Stimulated activated CD4-positive, alpha-beta T cell treated with anti-CD3 and anti-CD28 coated beads, Interleukin-1b, Interleukin-23, amount 100 ng/mL, for 1 hour (primary cell): Measurements from ENCODE around the gene MX2.
"Not testable (repeated sequence)": the region's sequence is repeated elsewhere in the genome, so short reads cannot be mapped to it uniquely, and the experiment has no call there.

ENCODE experiments used
- DNase-seq, 2 donors: peaks; one replicate each; pipeline ENCODE4 v3.0.0-alpha.2; 2020; ENCODE audit warnings: low read depth in 2 of 2

The MX2 gene

GRCh38 chr21:41337515-41337914 lies 24.3 kb upstream of the MX2 start:
- no peak for DNase-seq

DNA sequence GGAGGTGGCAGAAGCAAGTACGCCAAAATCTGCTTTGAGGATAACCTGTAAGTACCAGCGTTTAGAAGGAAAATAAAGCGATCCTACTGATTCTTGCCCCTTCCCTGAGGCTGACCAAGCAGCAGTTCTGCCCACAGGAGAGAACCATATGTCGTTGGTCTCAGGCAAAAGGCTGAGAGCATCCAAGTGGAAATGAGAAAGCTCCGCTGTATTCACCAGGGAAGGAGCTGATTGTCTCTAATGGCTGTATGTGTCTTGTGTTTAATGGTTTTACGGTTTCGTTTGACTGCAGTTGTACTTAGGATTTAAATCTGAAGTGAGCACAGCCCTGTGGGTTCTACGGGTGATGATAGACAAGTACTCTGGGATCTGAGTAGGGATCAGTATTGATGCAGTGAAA lies 23.4 kb upstream of the MX2 start:
- no peak for DNase-seq

GRCh38 chr21:41342035-41342434 lies 19.8 kb upstream of the MX2 start:
- no peak for DNase-seq

DNA sequence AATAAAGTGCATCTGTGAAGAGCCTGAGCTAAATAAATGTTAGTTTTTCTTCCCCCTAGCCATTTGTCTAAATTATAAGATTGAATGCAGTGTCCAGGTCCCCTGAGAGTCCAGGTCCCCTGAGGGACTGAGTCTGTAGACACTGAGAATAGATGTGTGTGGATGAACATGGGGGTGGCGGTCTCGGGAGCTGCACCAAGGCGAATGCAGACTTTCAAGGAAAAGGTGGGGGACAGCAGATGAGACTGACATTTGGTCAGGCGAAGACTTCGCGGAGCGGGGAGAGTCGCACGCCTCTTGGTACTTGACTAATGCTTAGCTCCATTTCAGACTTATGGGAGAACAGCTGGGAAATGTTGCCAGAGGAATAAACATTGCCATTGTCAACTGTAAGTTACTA lies 17.7 kb upstream of the MX2 start:
- no peak for DNase-seq

DNA sequence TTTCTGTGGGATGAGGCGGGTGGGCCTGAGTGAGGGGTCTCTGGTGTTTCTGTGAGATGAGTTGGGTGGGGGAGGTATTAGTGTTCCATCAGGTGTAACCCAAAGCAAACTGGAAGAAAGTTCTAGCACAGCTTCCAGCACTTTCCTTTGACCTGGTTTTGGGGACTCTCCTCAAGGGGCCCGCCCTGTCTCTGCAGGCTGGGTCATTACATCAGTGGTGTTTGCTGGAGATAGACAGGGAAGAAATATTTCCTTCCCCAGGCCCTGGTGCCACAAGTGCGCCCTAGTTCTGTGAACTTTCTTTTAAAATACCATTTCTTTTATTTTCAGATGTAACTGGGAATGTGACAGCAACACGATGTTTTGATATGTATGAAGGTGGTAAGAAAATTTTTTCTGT lies 16.5 kb upstream of the MX2 start:
- no peak for DNase-seq

- DNase-seq, result no peak
Measured at GRCh38 chr21:41345934-41346685, 15.7 kb upstream of the MX2 start.

DNA sequence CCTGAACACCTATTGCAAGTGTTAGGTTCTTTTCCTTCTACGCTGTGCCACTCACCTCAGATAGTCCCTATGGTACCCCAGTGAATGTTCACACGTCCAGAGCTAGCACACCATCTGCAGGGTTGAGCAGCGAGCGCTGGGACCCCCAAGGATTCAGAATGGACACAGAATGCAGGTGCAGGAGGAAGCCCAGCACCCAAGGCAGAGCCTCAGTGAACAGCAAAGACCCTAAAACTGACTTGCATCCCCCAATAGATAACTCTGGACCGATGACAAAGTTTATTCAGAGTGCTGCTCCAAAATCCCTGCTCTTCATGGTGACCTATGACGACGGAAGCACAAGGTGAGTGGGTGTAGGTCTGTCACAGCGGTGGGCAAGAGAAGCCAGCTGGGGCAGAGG lies 15.1 kb upstream of the MX2 start:
- DNase-seq, result no peak

DNA sequence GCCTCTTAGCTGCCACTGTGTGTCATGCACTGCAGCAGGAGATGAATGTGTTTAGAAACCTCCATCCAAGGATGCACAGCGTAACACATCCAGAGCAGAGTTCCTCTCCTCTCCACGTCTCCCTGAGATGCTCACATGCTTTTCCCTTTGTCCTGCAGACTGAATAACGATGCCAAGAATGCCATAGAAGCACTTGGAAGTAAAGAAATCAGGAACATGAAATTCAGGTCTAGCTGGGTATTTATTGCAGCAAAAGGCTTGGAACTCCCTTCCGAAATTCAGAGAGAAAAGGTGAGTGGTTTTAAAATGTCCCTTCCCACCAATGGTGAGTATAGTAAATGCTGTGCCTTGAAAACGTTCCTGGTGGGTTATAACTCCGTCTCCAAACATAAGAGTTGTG lies 13.4 kb upstream of the MX2 start:
- DNase-seq, result no peak

DNA sequence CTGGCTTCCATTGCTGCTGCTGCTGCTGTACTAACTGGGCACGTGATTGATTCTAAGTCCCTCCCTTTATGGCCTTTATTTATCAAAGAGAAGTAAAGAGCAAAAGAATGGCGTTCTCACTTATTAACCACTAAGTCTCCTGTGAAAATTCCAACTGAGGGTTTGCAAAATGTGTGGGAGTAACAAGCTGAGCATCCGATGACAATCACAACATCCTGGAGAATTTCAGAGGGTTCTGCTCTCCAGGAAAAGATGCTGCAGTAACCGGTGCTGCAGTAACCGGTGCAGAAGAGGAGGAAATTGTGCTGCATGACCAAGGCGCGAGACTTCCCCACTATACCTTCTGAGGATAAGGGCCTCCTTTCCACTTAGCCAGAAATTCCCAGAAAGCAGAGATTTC lies 12.7 kb upstream of the MX2 start:
- no peak for DNase-seq

DNA sequence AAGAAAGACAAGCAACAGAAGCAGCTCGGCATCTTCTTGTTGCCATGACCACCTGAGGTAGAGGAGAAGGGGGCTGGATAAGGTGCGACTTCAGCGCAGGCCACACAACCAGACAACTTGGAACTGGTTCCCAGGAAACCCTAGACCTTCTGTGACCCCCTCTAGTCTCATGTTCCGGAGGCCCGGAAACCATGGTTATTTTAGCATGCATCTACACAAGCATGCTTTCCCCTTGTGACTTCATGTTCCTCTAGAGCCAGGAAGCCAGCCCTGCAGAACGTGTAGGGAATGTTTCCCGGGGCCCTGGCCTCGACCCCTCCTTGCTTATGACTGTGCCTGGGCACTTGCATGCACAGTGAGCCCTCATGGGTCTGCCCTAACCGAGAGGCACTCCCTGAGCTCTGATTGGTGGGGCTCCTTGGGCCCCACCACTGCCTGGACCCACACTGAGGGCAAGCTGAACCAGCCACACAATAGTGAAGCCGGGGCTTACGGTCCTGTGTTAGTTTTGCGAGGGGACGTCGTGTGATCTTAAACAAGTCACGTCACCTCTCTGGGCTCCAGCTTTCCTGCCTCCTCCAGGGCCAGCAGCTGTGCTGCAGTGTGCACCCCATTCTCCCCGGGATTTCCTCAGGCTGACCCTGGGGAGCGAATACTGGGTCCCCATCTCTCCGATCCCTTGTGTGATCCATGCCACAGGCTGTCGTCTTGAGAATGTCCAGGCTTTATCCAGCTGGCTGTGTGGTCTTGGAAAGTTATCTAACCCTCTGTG lies 12.0 kb upstream of the MX2 start:
- no peak for DNase-seq

DNA sequence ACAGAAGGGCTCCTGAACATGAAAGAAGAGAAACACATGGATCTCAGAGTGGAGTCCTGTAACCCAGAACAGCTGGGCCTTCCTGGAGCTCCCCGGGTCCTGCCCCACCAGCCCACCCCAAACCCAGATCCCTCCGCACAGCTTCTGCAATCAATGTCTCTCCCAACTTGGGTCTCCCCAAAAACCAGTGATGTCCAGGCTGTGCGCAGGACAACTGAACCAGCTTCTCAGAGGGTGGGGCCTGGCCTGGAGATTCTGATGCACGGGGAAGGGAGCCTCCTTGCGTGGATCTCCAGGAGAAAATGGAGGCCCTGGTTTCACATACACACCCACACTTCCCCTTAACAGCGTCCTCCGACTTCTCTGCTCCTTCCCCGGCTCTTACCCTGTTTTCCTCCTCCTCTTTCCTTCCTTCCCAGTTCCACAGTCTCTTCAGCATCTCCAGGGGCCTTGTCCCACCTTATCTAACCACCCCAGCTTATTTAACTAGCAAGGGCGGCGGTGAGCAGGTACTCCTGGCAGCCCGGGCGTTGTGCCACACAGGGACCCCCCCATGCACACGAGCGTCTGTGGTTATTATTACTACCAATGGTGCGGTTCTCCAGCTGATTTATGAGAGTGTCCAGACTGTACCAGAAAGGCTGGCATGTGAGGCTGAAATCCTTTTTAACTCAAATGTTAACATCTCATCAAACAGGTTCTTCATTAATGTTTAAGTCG lies 11.2 kb upstream of the MX2 start:
- DNase-seq, result no peak

DNA sequence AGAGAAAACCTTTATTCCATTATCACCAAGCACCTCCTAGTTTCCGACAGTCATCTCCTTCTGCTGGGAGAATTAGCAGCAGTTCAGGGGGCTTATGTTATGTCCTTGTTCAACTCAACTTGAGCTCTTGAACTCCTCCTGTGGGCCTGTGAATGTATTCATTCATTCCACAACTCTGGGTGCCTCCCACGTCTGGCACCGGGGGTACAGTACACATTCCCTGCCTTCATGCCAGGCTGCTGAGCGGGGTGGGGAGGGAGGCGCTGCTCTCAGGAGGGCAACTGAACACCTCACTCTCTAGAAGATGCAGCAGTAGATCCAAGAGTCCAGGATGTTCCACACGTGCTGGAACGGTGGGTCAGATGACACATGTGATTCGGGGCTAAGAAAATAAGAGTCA lies 4.3 kb upstream of the MX2 start:
- no peak for DNase-seq

DNA sequence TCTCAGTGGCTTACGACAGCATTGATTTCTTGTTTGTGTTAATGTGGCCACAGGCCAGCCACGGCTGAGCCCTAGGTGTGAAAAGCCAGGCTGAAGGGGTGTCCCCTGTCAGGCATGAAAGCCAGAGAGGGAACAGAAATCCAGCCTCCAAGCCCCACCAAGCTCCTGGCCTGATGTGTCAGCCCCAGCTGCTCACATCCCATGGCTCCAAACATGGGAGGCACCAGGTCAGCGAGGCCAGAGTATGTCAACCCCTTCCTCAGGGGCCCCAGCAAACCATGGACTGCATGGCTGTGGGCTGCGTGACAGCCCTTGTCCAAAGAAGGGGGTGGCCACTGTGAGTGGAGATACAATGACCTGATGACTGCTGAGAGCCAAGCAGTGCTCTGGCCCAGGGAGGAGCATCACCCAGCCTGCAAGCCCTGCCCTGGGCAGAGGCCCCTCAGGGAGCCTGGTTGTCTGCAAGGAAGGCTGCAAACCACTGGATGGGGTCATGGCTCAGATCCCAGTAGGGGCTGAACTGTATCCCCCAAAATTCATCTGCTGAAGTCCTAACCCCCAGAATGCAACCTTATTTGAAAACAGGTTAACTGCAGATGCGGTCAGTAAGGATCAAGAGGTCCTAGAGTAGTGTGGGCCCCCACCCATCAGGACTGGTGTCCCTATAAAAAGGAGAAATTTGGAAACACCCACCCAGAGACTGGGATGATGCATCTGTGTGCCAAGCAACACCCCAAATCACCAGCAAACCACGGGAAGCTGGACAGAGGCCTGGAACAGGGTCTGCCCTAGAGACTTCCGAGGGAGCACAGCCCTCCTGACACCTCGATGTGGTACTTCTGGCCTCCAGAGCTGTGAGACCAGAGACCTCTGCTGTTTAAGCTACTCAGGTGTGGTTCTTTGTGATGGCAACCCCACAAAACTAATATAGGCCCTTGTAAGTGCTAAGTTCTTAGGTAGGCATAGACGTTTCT lies 3.3 kb upstream of the MX2 start:
- no peak for DNase-seq

- no peak for DNase-seq
Measured at GRCh38 chr21:41359286-41359685, 2.5 kb upstream of the MX2 start.

DNA sequence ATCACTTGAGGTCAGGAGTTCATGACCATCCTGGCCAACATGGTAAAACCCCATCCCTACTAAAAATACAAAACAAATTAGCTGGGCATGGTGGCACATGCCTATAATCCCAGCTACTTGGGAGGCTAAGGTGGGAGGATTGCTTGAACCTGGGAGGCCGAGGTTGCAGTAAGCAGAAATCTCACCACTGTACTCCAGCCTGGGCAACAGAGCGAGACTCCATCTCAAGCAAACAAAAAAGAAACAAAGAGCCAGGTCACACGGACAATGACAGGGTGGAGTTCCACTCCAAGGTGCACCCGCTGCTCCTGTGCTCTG lies 2.1 kb upstream of the MX2 start:
- DNase-seq, result not testable (repeated sequence)

- DNase-seq, result no peak
Measured at GRCh38 chr21:41360072-41360821, 1.6 kb upstream of the MX2 start.

- DNase-seq, result no peak
Measured at GRCh38 chr21:41361053-41361785, 608 bp upstream of the MX2 start.

GRCh38 chr21:41362605-41363369 lies 960 bp downstream of the MX2 start:
- DNase-seq, result no peak
